ENCODE measurements around the gene CCL20.

Gene CCL20

DNA sequence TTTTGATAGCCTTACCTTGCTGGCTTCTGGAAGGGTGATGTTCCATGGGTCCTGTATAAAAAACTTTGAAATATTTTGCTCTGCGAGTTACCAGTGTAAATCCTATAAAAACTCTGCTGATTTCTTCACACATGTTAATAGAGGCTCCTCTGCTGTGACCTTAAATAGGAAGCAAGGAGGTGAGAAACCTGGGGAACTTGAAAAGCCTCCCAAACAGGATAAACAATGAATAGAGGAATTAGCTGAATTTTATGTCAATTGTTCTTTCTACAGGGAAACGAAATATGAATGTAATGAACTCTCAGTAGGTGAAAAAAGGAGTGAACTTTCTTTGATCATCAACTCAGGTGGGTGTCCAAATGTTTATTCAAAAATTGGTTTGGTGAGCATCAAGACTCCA lies 10.8 kb upstream of the CCL20 start:
- DNase-seq (ENCODE audit: low read depth in 1 of 2, low spot score in 1 of 2), result no peak

DNA sequence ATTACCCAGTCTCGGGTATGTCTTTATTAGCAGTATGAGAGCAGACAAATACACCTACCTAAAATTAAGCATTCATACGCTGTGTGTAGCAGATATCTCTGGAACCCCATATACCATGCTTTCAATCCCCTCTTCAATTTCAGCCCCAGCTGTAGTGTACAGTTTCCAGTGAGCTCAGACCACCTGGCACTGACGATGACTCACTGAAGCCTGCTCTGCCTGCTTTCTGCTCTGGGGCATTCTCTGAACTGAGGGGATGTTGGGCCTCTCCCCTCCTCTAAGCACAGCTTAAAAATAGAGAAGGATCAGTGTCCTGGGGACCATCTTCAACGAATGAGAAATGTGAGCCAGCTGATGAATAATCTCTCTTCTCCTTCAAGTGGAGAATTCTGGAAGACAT lies 8.7 kb upstream of the CCL20 start:
- no peak for DNase-seq (ENCODE audit: low read depth in 1 of 2, low spot score in 1 of 2)

DNA sequence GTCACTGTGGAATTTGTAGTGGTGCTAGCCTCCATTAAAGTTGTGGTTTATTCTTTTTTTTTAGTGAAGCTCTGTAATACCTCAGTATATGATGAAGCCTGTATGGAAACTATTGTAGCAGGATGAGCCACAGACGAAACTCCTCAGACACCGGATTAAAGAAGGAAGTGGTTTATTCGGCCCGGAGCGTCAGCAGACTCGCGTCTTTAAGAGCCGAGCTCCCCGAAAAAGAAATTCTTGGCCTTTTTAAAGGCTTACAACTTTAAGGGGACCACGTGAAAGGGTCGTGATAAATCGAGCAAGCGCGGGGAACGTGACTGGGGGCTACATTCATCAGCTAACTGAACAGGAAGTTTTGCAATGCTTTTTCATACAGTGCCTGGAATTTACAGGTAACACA lies 8.1 kb upstream of the CCL20 start:
- DNase-seq (ENCODE audit: low read depth in 1 of 2, low spot score in 1 of 2), result no peak

DNA sequence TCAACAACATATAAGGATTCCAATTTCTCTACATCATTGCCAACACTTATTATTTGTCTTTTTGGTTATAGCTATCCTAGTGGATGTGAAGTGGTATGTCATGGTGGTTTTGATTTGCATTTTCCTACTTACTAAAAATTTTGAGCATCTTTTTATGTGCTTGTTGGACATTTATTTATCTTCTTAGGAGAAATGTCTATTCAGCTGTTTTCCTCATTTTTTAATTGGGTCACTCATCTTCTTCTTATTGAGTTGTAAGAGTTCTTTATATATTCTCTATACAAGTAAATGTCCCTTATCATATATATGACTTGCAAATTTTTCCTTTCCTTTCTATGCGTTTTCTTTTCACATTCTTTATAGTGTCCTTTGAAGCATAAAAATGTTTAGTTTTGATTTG lies 4.7 kb upstream of the CCL20 start:
- DNase-seq (ENCODE audit: low read depth in 1 of 2, low spot score in 1 of 2), result no peak

DNA sequence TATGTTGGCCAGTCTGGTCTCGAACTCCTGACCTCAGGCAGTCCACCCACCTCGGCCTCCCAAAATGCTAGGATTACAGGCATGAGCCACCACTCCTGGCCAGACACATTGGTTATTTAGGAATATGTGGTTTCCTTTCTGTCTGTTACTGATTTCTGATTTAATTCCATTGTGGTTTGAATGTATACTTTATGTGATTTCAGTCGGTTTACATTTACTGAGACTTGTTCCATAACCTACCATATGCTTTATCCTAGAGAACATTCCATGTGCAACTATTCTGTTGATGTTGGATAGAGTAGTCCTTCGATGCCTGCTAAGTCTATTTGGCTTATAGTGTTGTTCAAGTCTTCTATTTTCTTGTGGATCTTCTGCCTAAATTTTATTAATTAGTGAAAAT lies 1.6 kb upstream of the CCL20 start:
- no peak for DNase-seq (ENCODE audit: low read depth in 1 of 2, low spot score in 1 of 2)

DNA sequence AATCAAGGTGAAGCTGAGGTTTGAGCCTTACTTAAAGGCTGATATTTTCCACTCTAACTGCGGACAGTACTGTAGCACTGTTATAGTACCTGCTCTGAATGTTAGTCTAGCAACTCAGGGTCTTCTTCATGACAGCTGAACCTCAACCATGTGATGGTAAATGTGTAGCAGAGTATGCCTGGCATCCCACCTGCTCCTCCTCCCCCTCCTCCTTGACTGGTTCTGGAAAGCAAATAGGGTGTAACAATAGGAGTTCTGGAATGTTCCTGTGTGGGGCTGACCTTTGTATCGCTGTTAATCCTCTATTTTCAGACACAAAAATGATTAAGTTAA lies 447 bp upstream of the CCL20 start:
- no peak for DNase-seq (ENCODE audit: low read depth in 1 of 2, low spot score in 1 of 2)

DNA sequence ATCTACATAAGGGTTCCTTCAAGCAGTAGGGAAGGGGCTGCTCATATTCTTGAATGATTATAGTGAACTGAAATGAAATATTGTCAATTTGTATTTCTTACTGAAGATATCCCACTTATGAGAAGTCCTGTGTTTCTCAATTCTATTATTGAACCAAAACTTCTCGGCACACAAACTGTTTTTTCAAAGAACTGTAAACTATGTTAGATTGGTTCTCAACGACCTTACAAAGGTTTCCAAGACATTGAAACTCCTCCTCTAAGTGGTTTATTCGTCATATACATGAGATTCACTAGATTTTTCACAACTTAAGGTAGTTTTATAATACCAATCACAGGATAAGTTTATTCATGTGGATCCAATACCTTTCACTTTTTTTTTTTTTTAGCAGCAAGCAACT lies 1.4 kb downstream of the CCL20 start:
- no peak for DNase-seq (ENCODE audit: low read depth in 1 of 2, low spot score in 1 of 2)

DNA sequence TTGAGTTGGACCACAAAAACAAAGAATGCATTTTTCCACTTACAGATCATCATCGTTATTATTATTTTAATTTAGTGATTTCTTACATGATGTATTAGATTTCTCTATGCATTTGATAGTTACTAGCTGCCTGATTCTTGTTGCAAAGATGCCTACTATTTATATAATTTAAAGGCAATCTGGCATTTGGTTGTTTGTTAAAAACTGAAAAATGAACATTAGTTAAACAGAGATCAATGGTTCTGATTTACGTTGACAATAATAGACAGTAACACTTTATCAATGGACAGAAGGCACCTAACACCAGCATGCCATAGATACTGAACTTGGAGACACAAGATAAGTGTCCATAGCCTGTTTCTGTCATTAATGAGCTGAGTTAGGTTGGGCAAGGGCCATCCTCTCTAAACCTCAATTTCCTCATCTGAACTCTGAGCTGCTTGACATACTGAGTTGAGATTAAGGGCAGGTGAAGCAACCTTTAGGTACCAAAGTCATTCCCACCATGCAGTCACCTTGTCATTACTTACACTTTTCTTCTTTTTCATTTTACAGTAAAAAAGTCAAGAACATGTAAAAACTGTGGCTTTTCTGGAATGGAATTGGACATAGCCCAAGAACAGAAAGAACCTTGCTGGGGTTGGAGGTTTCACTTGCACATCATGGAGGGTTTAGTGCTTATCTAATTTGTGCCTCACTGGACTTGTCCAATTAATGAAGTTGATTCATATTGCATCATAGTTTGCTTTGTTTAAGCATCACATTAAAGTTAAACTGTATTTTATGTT lies 3.1 kb downstream of the CCL20 start:
- no peak for DNase-seq (ENCODE audit: low read depth in 1 of 2, low spot score in 1 of 2)

DNA sequence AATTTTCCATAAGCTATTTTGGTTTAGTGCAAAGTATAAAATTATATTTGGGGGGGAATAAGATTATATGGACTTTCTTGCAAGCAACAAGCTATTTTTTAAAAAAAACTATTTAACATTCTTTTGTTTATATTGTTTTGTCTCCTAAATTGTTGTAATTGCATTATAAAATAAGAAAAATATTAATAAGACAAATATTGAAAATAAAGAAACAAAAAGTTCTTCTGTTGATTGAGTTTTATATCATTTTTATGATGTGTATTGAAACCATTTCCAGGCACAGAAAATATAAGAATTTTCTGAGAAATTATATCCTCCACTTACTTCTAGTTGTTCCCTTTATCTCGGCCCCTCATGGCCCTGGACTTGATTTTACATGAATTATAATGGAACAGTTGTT lies 3.7 kb downstream of the CCL20 start:
- DNase-seq (ENCODE audit: low read depth in 1 of 2, low spot score in 1 of 2), result no peak

DNA sequence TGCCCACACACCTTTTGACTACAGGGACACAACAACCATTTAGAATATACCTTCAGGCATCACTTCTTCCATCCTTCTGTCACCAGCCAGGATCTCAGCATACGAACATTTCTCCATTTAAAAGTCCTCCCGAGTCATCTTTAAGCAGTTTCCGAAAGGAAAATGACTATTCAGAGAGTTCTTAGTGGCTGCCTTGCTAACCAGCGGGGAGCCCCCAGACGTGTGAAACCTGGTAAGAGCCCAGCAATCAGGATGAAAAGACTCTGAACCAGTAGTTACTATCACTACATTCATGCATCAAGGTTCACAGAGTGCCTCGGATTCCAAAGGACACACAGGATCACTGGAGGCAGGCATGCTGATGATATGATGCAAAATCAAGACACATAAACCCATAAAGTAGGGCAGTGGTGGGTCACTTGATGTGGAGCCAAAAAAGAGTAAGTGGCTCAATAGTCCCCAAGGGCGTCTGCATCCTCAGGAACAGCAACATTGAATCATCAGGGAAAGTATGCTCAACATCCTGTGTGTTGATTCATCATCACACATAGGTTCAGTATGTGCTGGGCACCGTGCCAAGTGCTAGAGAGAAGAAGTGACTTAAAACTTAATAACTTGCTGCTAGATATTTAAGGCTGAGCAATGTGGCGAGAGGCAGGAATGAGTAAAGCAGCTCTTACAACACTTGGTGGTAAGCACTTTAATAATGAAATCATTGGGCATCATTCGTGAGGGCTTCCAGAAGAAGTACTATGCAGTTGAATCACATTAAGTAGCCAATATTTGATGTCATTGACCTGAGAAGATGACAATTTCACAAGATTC lies 4.4 kb downstream of the CCL20 start:
- peak; percentile 42 to 45 for DNase-seq (ENCODE audit: low read depth in 1 of 2, low spot score in 1 of 2)

DNA sequence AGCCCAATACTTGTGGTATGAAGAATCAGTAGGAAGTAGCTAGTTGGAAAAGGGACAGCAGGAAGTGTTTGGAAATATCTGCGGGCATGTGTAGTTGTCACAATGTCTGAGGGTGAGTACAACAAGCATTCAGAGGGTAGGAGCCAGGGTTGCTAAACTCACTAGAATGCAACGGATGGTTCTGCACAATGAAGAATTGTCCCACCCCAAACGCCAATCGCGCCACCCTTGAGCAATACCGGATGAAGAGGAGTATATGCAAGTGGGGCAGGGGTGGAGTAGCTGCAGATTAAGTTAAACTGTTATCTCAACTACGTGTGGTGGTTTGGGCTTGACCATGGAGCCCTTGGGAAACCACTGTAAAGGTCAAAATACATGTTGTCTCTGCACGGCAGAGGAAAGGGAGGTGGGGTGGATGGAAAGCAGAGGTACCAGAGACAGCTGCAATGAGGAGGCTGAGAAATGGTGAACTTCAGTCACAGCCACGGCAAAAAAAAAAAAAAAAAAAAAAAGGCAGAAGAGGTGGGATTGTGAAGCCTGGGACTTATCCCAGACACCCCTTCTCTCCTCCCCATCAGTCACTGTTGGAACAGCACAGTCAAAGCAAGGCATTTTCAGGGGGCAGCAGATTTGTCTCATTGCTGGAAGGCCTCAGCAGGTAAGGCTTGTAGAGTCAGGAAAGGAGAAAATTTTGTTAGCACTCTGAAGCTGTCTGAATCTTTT lies 5.2 kb downstream of the CCL20 start:
- DNase-seq (ENCODE audit: low read depth in 1 of 2, low spot score in 1 of 2), result no peak

DNA sequence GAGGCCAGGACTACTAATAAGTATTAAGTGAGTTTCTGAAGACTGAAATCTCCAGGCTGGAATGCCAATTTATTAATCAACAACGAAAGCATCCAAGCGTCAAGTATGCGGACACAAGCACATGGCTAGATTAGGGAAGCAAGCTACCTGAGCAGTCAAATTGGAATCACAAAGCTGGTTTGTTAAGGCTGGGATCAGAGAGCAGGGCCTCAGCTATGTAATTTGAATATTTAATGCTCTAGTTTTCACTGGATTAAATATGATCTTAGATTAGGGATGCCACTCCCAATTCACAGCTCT lies 5.7 kb downstream of the CCL20 start:
- no peak for DNase-seq (ENCODE audit: low read depth in 1 of 2, low spot score in 1 of 2)

DNA sequence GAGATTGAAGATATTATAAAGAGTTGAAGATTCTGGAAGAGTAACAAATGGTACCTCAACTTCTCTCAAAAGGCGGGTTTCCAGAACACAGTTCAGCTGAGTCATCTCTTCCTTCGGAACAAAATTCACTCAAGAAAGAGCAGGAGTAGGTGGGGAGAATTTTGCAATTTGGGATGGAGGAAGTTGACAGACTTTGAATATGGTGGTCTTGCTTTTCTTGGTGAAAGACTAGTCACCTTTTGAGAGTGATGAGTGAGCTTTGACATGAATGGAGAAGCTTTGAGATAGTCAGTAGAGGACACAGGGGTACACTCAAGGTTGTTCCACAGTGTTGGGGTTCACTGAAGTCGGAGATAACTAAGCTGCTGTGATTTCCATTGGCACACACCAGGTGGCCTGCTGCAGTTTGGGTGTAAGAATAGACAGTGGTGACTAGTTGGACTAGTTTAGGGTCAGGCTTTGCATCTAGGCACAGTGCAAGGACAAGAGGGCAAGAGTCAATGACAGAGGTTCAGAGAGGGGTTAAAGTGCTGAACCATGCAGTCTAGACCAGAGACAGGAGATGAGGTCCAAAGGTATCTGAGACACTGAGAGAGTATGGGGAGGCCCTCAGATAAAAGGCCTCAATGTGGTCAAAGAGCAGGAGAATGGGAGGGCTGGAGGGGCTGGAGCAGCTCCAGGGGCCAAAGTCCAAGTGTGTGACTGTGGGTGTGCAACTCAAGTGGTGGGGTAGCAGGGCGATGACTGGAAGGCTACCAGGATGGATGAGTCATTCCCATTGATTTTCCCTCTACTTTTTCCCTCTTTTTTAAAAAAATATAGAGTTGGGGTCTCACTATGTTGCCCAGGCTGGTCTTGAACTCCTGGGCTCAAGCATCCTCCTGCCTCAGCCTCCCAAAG lies 7.7 kb downstream of the CCL20 start:
- no peak for DNase-seq (ENCODE audit: low read depth in 1 of 2, low spot score in 1 of 2)

DNA sequence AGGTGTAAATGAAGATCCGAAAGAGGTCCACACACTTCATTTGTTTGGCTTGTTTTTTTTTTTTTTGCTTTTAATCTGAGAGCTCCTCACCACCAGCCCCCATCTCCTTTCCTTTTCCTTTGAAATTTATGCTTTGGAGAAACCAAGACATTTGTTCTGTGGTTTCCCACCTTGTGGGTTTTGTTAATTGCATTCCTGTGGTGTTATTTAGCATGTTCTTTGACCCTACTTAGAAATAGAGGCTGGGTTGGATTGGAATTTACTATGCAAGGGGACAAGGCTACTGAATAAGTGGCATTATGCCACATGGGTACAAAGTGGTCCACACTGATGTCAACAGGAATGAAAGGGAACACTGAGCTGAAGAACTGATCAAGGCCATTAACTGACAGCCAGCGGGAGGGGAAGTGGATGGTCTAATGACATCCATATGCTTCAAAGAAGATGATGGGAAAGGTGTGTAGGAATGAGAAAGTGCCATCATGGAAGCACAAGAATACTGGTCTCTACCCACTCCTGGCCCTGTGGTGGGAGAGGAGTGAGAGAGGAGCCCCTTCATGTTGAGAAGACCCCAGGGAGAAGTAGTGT lies 8.9 kb downstream of the CCL20 start:
- DNase-seq (ENCODE audit: low read depth in 1 of 2, low spot score in 1 of 2), result no peak

DNA sequence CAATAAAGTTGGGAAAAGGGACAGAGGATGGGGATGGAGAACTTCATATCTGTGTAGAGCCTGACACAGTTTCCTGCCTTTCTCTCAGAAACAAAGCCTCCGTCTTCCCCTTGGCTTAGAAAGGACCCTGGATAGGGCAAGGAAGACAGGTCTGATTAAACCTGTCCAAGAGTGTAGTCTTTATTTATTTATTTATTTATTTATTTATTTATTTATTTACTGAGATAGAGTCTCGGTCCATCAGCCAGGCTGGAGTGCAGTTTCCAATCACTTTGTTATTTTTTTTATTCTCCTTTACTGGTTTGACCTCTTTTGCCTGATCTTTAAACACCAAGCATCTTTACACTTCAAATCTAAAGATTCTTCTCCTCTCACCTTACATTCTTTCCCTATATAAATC lies 10.3 kb downstream of the CCL20 start:
- DNase-seq (ENCODE audit: low read depth in 1 of 2, low spot score in 1 of 2), result no peak

DNA sequence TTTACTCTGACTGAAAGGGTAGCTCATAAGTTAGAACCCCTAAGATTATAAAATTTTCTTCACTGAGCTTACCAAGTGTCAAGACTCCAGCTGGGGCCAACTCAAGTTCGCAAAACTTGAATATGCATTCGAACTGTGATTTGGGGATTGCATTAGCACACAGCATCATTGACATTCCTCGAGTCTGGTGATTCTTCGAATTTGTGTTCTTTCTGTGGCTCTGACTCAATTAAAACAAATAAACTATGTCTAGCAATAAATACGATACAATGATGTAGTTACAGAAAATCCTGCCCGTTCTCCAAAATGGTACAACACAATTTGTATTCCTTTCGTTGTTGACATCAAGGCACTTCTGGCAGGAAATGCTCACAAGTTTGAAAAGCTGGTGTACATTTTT lies 11.1 kb downstream of the CCL20 start:
- no peak for DNase-seq (ENCODE audit: low read depth in 1 of 2, low spot score in 1 of 2)

DNA sequence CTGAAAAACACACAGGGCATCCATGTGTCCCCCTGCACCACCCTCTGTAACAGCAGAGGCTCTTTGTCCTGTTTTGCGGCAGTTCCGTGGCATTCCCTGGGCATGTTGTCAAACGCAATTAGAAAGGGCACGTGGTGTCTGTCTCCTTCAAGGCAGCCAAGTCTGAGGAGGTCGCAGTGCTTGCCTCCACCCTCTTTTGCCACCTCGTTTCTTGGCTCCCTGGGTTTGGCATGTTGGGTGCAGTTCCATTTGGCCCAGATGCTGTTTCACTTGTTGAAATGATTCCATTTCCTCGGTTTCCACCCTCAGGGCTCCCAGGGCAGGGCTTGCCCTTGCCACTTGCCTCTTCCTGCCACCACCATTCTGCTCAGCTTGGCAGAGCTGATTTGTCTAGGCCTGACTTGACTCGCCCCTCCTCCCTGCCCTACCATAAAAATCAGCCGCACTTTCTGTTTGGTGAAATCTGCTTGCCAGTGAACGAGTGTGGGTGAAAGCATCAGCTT lies 12.4 kb downstream of the CCL20 start:
- no peak for DNase-seq (ENCODE audit: low read depth in 1 of 2, low spot score in 1 of 2)

DNA sequence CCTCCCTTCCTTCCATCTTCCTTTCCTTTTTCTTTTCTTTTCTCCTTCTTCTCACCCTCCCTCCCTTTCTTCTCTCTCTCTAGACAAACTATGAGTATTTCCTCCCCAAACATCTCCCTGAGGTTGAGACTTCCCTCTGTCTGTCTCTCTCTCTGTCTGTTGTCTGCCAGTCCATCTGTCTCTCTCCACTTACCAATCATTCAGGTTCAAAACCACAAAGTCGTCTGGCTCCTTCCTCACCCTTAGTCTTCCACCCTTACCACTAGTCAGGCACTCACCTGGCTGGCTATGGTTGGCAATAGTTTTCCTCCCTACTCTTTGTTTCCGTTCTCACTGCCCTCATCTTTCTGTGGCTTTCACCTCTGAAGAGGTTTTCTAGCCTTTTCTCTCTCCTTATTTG lies 12.9 kb downstream of the CCL20 start:
- DNase-seq (ENCODE audit: low read depth in 1 of 2, low spot score in 1 of 2), result no peak

DNA sequence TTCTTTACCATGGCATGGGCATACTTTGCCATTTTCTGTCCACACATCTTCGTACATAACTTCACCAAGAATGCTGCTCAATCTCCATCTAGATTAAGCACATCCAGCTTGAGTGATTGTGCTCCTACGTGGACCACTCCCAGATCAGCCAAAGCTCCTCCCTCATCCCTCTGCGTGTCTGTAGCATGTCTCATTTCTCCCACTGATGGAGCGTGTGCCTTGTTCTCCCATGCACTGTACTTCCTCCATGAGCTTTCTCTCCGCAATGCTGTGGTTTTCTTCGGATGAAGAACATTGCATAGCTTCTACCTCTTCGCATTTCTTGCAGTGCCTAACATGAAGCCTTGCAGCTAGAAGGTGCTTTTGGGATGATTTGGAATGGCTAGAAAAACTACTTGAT lies 13.5 kb downstream of the CCL20 start:
- no peak for DNase-seq (ENCODE audit: low read depth in 1 of 2, low spot score in 1 of 2)

DNA sequence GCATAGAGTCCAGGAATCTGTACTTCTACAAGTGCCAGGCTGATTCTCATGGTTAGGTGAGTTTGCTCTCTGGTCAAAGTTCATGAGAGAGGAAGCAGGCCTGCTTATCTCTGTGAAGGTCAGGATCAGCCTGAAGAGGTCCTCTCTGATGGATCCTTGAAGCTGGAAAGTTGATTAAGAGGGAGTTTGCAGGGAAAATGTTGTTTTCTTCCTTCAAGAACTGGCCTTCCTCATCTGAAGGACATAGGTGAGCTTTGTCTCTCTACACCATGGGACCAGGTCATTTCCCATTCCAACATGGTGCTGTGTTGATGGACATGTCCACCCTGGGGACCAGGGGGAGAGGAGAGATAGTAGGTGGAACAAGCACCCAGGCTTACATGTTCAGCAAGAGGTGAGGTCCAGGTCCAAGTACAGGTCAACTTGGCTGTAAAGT lies 14.9 kb downstream of the CCL20 start:
- no peak for DNase-seq (ENCODE audit: low read depth in 1 of 2, low spot score in 1 of 2)

DNA sequence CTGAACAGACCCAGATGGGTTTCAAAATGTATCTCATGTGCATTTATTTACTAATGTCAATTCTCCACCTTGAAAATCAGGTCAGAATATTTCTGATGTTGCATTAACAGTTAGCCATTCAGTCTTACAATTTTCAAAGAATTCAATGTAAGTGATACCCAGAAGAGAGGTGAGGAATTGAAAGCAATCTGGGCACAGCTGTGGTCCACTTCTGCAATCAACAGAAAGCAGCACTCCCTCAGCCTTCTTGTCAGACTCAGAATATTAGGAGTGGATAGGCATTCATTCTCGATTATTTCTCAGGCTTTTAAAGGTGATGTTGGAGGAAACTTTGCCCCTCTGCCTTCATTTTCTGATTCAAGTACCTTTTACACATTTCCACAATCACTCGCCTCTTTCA lies 15.7 kb downstream of the CCL20 start:
- no peak for DNase-seq (ENCODE audit: low read depth in 1 of 2, low spot score in 1 of 2)

Data from stimulated activated CD4-positive, alpha-beta T cell treated with anti-CD3 and anti-CD28 coated beads, Interleukin-15, amount 100 ng/mL, for 1 hour (primary cell).